ENCODE data around the gene SERINC5.

SERINC5 gene

DNA sequence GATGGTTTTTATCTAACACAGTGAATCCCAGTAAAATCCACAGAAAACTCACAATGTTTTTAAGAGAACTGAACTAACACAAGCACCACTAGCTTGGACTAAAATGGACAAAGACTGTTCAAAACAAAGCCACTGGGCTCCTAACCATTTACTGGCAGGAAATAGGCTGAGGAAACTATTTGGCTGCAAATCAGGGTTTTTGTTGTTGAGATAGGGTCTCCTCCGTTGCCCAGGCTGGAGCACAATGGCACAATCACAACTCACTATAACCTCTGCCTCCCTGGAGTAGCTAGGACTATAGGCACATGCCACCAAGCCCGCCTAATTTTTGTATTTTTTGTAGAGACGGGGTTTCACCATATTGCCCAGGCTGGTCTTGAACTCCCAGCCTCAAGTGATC, 121.0 kb downstream of the SERINC5 start:
- no peaks in the 10 kb centered on the region for H3K9me3 ChIP-seq (ENCODE audit: severe bottlenecking)
- H3K27me3 ChIP-seq (ENCODE audit: insufficient read depth, low read depth, severe bottlenecking) = no peaks in the 10 kb centered on the region
- H3K27ac ChIP-seq = no peak overlapping the region
- no peaks in the 10 kb centered on the region for H3K36me3 ChIP-seq
- no peak for DNase-seq
- no peak overlapping the region for H3K4me3 ChIP-seq (ENCODE audit: low read depth, low read length)
- TF ChIP-seq, protein P1, sequence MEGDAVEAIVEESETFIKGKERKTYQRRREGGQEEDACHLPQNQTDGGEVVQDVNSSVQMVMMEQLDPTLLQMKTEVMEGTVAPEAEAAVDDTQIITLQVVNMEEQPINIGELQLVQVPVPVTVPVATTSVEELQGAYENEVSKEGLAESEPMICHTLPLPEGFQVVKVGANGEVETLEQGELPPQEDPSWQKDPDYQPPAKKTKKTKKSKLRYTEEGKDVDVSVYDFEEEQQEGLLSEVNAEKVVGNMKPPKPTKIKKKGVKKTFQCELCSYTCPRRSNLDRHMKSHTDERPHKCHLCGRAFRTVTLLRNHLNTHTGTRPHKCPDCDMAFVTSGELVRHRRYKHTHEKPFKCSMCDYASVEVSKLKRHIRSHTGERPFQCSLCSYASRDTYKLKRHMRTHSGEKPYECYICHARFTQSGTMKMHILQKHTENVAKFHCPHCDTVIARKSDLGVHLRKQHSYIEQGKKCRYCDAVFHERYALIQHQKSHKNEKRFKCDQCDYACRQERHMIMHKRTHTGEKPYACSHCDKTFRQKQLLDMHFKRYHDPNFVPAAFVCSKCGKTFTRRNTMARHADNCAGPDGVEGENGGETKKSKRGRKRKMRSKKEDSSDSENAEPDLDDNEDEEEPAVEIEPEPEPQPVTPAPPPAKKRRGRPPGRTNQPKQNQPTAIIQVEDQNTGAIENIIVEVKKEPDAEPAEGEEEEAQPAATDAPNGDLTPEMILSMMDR (IDR thresholded peaks at IDR 0.05; ENCODE audit: low read depth, low read length) = no peak

DNA sequence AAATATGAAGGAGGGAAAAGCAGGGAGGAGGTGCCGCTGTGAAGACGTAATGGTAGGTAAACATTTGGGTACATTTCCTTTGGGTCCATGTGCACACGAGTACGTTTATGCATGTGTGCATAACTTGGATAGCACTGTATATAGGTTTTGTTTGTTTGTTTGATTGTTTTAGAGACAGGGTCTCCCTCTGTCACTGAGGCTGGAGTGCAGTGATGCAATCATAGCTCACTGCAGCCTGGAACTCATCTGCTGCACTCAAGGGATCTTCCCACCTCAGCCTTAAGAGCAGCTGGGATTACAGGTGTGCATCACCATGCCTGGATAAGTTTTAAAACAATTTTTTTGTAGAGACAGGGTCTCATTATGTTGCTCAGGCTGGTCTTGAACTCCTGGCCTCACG, 126.7 kb downstream of the SERINC5 start:
- H3K4me3 ChIP-seq (ENCODE audit: low read depth, low read length) = no peak overlapping the region
- no peaks in the 10 kb centered on the region for H3K27me3 ChIP-seq (ENCODE audit: insufficient read depth, low read depth, severe bottlenecking)
- H3K36me3 ChIP-seq = no peaks in the 10 kb centered on the region
- H3K27ac ChIP-seq = no peak overlapping the region
- TF ChIP-seq, protein P1 (IDR thresholded peaks at IDR 0.05; ENCODE audit: low read depth, low read length) = no peak
- no peak for DNase-seq
- H3K9me3 ChIP-seq (ENCODE audit: severe bottlenecking) = peaks cover 2% of the 10 kb centered on the region

DNA sequence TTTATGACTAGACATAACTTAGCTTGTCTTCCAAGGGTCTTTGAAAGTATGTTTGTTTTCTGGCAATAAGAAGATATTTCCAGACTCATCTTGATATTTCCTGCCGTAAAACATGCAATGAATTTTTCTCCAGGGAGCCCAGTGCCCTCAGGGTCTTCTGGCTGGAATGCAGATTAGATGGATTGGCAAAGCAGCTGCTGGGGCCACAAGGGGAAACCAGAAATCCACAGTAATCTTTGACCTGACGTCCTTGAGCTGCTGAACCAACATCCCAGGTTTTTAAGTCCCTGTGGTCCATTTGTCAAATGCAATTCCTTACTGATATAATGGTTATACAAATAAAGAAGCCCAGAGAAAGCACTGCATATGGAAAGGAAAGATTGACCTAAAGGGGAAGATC, 127.7 kb downstream of the SERINC5 start:
- Histone ChIP-seq H3K9me3 (ENCODE audit: severe bottlenecking) (peaks cover 2% of the 10 kb centered on the region), H3K36me3 (no peaks in the 10 kb centered on the region)

GRCh38 chr5:80127116-80127552, 128.7 kb downstream of the SERINC5 start:
- Histone ChIP-seq H3K27me3 (ENCODE audit: insufficient read depth, low read depth, severe bottlenecking) (no peaks in the 10 kb centered on the region), H3K4me3 (ENCODE audit: low read depth, low read length) (no peak overlapping the region), H3K36me3 (no peaks in the 10 kb centered on the region), H3K27ac (no peak overlapping the region), H3K9me3 (ENCODE audit: severe bottlenecking) (peaks cover 2% of the 10 kb centered on the region)
- TF ChIP-seq, protein P1 (IDR thresholded peaks at IDR 0.05; ENCODE audit: low read depth, low read length) = no peak
- no peak for DNase-seq

More for the DNA sequence above, 127.7 kb downstream of the SERINC5 start:
- Histone ChIP-seq H3K4me3 (ENCODE audit: low read depth, low read length) (no peak overlapping the region), H3K27me3 (ENCODE audit: insufficient read depth, low read depth, severe bottlenecking) (no peaks in the 10 kb centered on the region), H3K27ac (no peak overlapping the region)
- peak; percentile 13 for DNase-seq
- TF ChIP-seq, protein P1 (IDR thresholded peaks at IDR 0.05; ENCODE audit: low read depth, low read length) = no peak

DNA sequence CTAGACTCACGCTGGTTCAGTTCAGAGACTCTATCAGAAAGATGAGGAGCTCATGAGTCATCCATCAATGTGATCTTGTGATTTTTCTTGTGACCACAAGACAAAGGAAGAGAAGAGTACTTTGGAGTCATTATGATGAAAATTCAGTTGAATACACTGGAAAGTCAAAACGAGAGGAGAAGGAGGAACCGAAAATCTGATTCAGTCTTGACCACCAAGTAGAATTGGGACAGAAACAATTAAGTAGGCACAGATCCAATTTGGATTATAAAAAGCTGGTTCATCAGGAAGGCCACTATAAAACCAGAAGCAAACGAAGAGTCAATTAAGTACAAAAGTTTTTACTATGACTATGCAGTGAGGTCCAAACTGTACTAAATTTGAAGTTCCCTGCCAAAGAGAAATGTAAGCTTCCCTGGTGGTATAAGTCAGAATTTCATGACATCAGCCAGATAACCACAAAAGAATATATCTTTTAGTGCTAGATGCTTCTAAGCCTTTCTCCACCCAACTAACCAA, 129.8 kb downstream of the SERINC5 start:
- Histone ChIP-seq H3K36me3 (no peaks in the 10 kb centered on the region), H3K4me3 (ENCODE audit: low read depth, low read length) (no peak overlapping the region), H3K27ac (no peak overlapping the region), H3K27me3 (ENCODE audit: insufficient read depth, low read depth, severe bottlenecking) (no peaks in the 10 kb centered on the region), H3K9me3 (ENCODE audit: severe bottlenecking) (peaks cover 2% of the 10 kb centered on the region)
- TF ChIP-seq, protein P1 (IDR thresholded peaks at IDR 0.05; ENCODE audit: low read depth, low read length) = no peak
- DNase-seq = no peak
